Parathyroid adenoma (tissue), 2 donors: ENCODE data around the gene HINFP.
A peak's percentile ranks its signal among the peaks of the same experiment; 100 is the strongest.

Experiments used
- H2AFZ ChIP-seq: fragments of 300-600 bp; sonication (generic); one replicate; pipeline ENCODE4 v1.7.0; 2017; ENCODE audit warnings: antibody characterized with exemption, mild to moderate bottlenecking
- H3K27ac ChIP-seq: fragments of 300-600 bp; sonication (generic); one replicate; pipeline ENCODE4 v1.7.0; 2017
- H3K27me3 ChIP-seq: fragments of 300-600 bp; sonication (generic); one replicate; pipeline ENCODE4 v1.7.0; 2017; ENCODE audit warnings: low read length; ENCODE audit not compliant: control insufficient read depth, insufficient read depth
- H3K36me3 ChIP-seq: fragments of 300-600 bp; sonication (generic); one replicate; pipeline ENCODE4 v1.7.0; 2017; ENCODE audit warnings: low read length; ENCODE audit not compliant: control insufficient read depth, insufficient read depth
- H3K4me1 ChIP-seq: fragments of 300-600 bp; sonication (generic); one replicate; pipeline ENCODE4 v1.7.0; 2017; ENCODE audit warnings: control low read depth
- H3K4me2 ChIP-seq: fragments of 300-600 bp; sonication (generic); one replicate; pipeline ENCODE4 v1.7.0; 2017; ENCODE audit warnings: low read length
- H3K4me3 ChIP-seq: fragments of 300-600 bp; sonication (generic); one replicate; pipeline ENCODE4 v1.7.0; 2017; ENCODE audit warnings: low read depth, low read length
- H3K79me2 ChIP-seq: fragments of 300-600 bp; sonication (generic); one replicate; pipeline ENCODE4 v1.7.0; 2017; ENCODE audit warnings: control low read depth
- H3K9ac ChIP-seq: fragments of 300-600 bp; sonication (generic); one replicate; pipeline ENCODE4 v1.7.0; 2017; ENCODE audit warnings: mild to moderate bottlenecking
- H3K9me3 ChIP-seq: fragments of 300-600 bp; sonication (generic); one replicate; pipeline ENCODE4 v1.7.0; 2017; ENCODE audit warnings: low read length; ENCODE audit not compliant: control insufficient read depth
- CTCF ChIP-seq: fragments of 300-600 bp; sonication (generic); IDR thresholded peaks from one replicate; pipeline ENCODE4 v1.7.0; 2017; ENCODE audit warnings: antibody characterized with exemption, mild to moderate bottlenecking
- donor health status: primary hyperparathyroidism.

HINFP gene

DNA sequence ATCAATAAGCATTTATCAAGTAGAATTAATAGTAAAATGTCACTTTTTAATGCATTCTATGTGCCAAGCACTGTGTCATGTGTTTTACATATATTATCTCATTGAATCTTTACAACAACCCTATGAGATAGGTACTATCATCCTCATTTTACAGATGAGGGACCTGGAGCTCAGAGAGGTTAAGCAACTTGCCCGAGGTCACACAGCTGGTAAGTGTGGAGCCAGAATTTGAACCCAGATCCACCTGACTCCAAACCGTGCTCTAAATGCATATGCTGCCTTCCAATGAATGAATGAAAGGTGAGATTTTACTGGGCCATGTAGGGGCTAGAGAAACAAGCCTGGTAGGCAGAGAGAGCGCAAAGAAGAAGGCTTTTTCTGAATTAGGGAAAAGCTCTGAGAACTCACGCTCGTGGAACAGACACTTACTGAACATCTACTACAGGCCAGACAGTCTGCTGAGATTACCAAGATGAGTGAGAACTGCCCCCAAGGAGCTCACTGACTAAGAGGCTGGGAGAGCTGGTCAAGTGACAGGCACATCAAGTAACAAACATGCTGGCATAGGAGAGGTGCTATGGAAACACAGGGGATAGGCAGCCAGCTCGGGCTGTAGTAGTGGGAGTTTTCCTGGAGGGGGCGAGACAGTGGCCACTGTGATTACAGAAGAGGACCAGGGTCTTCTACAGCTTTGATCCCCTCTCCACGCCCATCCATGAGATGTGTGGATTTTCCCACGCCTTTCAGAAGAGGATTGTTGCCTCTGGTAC, 31.9 kb downstream of the HINFP start:
- no peak overlapping the region for H3K9ac ChIP-seq
- no peak overlapping the region for H3K4me2 ChIP-seq
- no peak overlapping the region for H3K4me3 ChIP-seq
- no peaks in the 10 kb centered on the region for H3K9me3 ChIP-seq
- H3K27ac ChIP-seq: no peak overlapping the region
- no peak overlapping the region for H2AFZ ChIP-seq
- no peaks in the 10 kb centered on the region for H3K36me3 ChIP-seq
- no peak for TF ChIP-seq CTCF
- H3K27me3 ChIP-seq: no peaks in the 10 kb centered on the region
- no peaks in the 10 kb centered on the region for H3K79me2 ChIP-seq
- peaks cover 2% of the 10 kb centered on the region for H3K4me1 ChIP-seq

DNA sequence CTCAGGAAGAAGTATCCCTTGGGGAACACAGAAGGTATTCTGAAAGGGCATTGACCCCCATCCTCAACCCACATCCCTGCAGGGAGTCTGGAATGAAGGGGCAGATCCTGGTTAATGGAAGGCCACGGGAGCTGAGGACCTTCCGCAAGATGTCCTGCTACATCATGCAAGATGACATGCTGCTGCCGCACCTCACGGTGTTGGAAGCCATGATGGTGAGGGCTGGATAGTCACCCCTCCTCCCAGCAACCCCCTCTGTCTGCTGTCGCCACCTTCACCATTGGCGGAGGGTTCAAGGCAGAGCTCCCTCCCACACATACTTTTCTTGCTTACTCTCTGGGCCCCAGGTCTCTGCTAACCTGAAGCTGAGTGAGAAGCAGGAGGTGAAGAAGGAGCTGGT, 32.8 kb downstream of the HINFP start:
- no peaks in the 10 kb centered on the region for H3K9me3 ChIP-seq
- H3K4me1 ChIP-seq: peaks cover 2% of the 10 kb centered on the region
- no peaks in the 10 kb centered on the region for H3K36me3 ChIP-seq
- H3K9ac ChIP-seq: no peak overlapping the region
- H3K27me3 ChIP-seq: no peaks in the 10 kb centered on the region
- no peak overlapping the region for H3K4me3 ChIP-seq
- no peak overlapping the region for H3K27ac ChIP-seq
- no peak overlapping the region for H3K4me2 ChIP-seq
- no peak for TF ChIP-seq CTCF
- no peak overlapping the region for H2AFZ ChIP-seq
- no peaks in the 10 kb centered on the region for H3K79me2 ChIP-seq

DNA sequence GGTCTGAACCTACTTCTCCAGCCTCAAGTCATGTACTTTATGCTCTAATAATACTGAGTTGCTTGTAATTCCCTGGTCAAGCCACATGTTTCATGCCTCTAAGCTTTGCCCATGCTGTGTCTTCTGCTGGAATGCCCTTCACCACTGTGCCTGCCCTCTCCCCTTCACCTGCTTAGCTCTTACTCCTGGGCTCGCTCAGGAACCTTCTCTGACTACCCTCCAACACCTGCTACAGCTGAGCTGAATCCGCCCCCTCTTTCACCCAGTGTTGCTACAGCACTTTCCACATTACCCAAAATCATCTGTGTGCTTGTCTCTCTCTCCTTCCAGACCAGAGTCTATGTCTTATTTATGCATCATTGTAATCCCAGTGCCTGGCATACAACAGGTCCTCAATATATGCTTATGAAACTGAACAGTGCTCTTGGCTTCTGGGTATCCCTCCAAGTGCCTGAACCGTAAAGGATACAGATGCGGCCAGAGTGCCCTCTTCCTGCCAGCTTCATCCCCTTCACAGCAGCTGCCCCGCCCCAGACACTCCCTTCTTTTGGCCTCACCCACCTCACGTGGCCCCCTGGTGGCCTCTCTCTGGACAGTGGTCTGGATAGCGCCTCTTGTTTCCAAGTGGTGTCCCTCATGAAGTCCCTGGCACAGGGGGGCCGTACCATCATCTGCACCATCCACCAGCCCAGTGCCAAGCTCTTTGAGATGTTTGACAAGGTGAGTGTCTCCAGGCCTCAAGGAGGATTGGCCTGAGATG, 34.5 kb downstream of the HINFP start:
- no peak overlapping the region for H3K4me2 ChIP-seq
- H3K9me3 ChIP-seq: no peaks in the 10 kb centered on the region
- no peak overlapping the region for H2AFZ ChIP-seq
- H3K79me2 ChIP-seq: no peaks in the 10 kb centered on the region
- peak; percentile 32 for TF ChIP-seq CTCF
- H3K27ac ChIP-seq: peak overlapping the region; percentile 15
- H3K4me1 ChIP-seq: peaks cover 2% of the 10 kb centered on the region
- no peaks in the 10 kb centered on the region for H3K27me3 ChIP-seq
- H3K4me3 ChIP-seq: no peak overlapping the region
- no peaks in the 10 kb centered on the region for H3K36me3 ChIP-seq
- no peak overlapping the region for H3K9ac ChIP-seq

DNA sequence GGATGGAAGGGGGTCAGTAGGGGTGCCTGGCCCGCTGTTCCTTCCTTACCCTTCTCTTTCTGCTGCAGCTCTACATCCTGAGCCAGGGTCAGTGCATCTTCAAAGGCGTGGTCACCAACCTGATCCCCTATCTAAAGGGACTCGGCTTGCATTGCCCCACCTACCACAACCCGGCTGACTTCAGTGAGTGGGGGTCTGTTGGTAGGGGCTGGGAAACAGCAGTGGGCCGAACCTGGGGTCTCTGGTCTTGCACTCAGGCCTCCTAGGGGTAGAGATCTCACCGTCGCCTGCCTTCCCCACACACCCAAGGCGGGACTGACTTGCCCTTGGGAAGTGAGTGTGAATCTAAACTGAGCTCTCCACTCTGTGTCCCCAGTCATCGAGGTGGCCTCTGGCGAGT, 35.1 kb downstream of the HINFP start:
- H3K36me3 ChIP-seq: no peaks in the 10 kb centered on the region
- H3K9ac ChIP-seq: no peak overlapping the region
- no peak overlapping the region for H3K4me3 ChIP-seq
- H2AFZ ChIP-seq: no peak overlapping the region
- H3K27me3 ChIP-seq: no peaks in the 10 kb centered on the region
- no peak overlapping the region for H3K4me2 ChIP-seq
- peaks cover 2% of the 10 kb centered on the region for H3K4me1 ChIP-seq
- no peaks in the 10 kb centered on the region for H3K79me2 ChIP-seq
- no peak for TF ChIP-seq CTCF
- H3K27ac ChIP-seq: no peak overlapping the region
- H3K9me3 ChIP-seq: no peaks in the 10 kb centered on the region
